ENCODE results near the gene IRF8.

GRCh38 chr16:85891776-85892166 is 7.2 kb upstream of the IRF8 start:
- TF ChIP-seq ZNF8 (CRISPR knock-in tag; IDR thresholded peaks at IDR 0.05) (no peak), CSDC2 (CRISPR knock-in tag; IDR thresholded peaks at IDR 0.05) (no peak), CREB5 (CRISPR knock-in tag; IDR thresholded peaks at IDR 0.05; ENCODE audit: low read depth) (no peak), PPARA (CRISPR knock-in tag; IDR thresholded peaks at IDR 0.05; ENCODE audit: borderline replicate concordance) (no peak), POU6F1 (CRISPR knock-in tag; IDR thresholded peaks at IDR 0.05; ENCODE audit: borderline replicate concordance, low read depth) (no peak)
